ENCODE measurements around the gene LSM10. TPM values are rescaled to one million over a fixed set of nuclear protein-coding genes. Genes with fewer than 3 reads are reported as not detected.

LSM10 gene
- total RNA-seq, 1 experiment from 2014 or later, result 42.2 TPM

DNA sequence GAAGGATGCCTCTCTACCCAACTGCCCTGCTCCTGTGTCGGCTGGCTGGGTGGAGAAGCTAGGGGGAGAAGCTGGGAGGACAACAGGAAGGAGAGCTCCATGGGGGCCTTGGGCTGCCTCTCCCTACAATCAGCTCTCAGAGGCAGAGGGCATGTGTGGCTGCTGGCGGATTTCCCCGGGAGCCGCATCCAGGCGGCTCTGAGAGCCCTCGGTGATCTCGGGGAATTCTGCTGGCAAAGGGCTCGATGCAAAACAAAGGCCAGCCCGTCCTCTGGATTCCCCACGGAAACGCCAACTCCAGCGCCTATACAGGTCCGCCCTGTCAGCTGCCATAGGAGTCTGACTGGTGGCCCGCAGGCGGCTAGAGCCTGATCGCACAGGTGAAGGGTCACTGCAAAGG, 47.9 kb downstream of the LSM10 start:
- no peak overlapping the region for H2BK120ac ChIP-seq (ENCODE audit: low read depth, low read length, poor library complexity, severe bottlenecking)
- no peak overlapping the region for H3K4me2 ChIP-seq (ENCODE audit: insufficient read depth, insufficient read length, low read length)
- H3K14ac ChIP-seq (ENCODE audit: insufficient read depth, low read length), result no peak overlapping the region
- no peaks in the 10 kb centered on the region for H3K9me3 Mint-ChIP-seq
- H3K56ac ChIP-seq (ENCODE audit: insufficient read length, low read depth, low read length), result no peak overlapping the region
- no peak overlapping the region; a peak in 1 of 7 replicates for H3K27ac Mint-ChIP-seq
- no peak overlapping the region for H3K9ac ChIP-seq (ENCODE audit: extremely low read depth, insufficient read length, low read length)
- no peak overlapping the region for H2AK5ac ChIP-seq (ENCODE audit: insufficient read length, low read length)
- H3K4me1 Mint-ChIP-seq, result peaks cover 7 to 11% of the 10 kb centered on the region in 2 experiments
- H2BK15ac ChIP-seq (ENCODE audit: low read depth, low read length), result no peak overlapping the region
- no peak overlapping the region for H3K4ac ChIP-seq (ENCODE audit: low read depth, low read length)
- H3K79me1 ChIP-seq (ENCODE audit: insufficient read depth, low read depth, low read length, poor library complexity, severe bottlenecking), result no peaks in the 10 kb centered on the region
- TF ChIP-seq, protein P1, sequence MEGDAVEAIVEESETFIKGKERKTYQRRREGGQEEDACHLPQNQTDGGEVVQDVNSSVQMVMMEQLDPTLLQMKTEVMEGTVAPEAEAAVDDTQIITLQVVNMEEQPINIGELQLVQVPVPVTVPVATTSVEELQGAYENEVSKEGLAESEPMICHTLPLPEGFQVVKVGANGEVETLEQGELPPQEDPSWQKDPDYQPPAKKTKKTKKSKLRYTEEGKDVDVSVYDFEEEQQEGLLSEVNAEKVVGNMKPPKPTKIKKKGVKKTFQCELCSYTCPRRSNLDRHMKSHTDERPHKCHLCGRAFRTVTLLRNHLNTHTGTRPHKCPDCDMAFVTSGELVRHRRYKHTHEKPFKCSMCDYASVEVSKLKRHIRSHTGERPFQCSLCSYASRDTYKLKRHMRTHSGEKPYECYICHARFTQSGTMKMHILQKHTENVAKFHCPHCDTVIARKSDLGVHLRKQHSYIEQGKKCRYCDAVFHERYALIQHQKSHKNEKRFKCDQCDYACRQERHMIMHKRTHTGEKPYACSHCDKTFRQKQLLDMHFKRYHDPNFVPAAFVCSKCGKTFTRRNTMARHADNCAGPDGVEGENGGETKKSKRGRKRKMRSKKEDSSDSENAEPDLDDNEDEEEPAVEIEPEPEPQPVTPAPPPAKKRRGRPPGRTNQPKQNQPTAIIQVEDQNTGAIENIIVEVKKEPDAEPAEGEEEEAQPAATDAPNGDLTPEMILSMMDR (conservative IDR thresholded peaks at IDR 0.05), result no peak
- H3K4me1 ChIP-seq (ENCODE audit: insufficient read depth, low read length), result 0 out of 2 replicates have a peak, but pooled peaks cover 2% of the 10 kb centered on the region
- H3K27ac ChIP-seq (ENCODE audit: insufficient read length, low read depth, low read length), result no peak overlapping the region
- H3K79me2 ChIP-seq (ENCODE audit: insufficient read depth, low read length), result no peaks in the 10 kb centered on the region
- H4K8ac ChIP-seq (replicated peaks; ENCODE audit: insufficient read length, low read depth, low read length), result no peak overlapping the region
- no CpG with 5 or more reads among the region's 16 CpGs for WGBS (ENCODE audit: extremely low coverage, insufficient read length, low lambda C conversion rate)
- H4K20me1 ChIP-seq (ENCODE audit: control insufficient read depth, insufficient read depth, insufficient read length), result no peaks in the 10 kb centered on the region
- no peaks in the 10 kb centered on the region for H3K23me2 ChIP-seq (ENCODE audit: insufficient read length, low read depth, low read length, poor library complexity, severe bottlenecking)
- no peak overlapping the region for H4K5ac ChIP-seq (ENCODE audit: insufficient read length, low read depth, low read length)
- no peaks in the 10 kb centered on the region for H3K27me3 Mint-ChIP-seq (ENCODE audit: low read depth)
- no peaks in the 10 kb centered on the region for H3K9me3 ChIP-seq (ENCODE audit: control insufficient read depth, low read depth, low read length)
- no peak for DNase-seq
- H2BK20ac ChIP-seq (ENCODE audit: low read depth, low read length, poor library complexity, severe bottlenecking), result no peak overlapping the region
- no peak overlapping the region for H2BK5ac ChIP-seq (ENCODE audit: insufficient read length, low read length)
- H3K23ac ChIP-seq (ENCODE audit: insufficient read length, low read depth, low read length), result no peak overlapping the region
- H3K36me3 Mint-ChIP-seq (ENCODE audit: insufficient read depth in 1 of 3, low read depth in 3 of 3), result peaks cover 22 to 53% (median 33%) of the 10 kb centered on the region in 3 experiments; a peak in 6 of 7 replicates
- H2AFZ ChIP-seq (ENCODE audit: low read length), result no peak overlapping the region
- no peak overlapping the region for H4K91ac ChIP-seq (ENCODE audit: insufficient read length, low read depth, low read length)
- H3K4me3 Mint-ChIP-seq, result no peak overlapping the region
- H3K18ac ChIP-seq (ENCODE audit: insufficient read length, low read depth, low read length), result no peak overlapping the region
- H2BK12ac ChIP-seq (ENCODE audit: insufficient read length, low read depth, low read length), result no peak overlapping the region
- no peaks in the 10 kb centered on the region for H3K27me3 ChIP-seq (ENCODE audit: insufficient read depth, low read length)
- no peak overlapping the region for H3T11ph ChIP-seq (ENCODE audit: low read length)
